ENCODE measurements around the gene POLA1.
"Not testable (repeated sequence)": the region's sequence is repeated elsewhere in the genome, so short reads cannot be mapped to it uniquely, and the experiment has no call there.

The POLA1 gene

DNA sequence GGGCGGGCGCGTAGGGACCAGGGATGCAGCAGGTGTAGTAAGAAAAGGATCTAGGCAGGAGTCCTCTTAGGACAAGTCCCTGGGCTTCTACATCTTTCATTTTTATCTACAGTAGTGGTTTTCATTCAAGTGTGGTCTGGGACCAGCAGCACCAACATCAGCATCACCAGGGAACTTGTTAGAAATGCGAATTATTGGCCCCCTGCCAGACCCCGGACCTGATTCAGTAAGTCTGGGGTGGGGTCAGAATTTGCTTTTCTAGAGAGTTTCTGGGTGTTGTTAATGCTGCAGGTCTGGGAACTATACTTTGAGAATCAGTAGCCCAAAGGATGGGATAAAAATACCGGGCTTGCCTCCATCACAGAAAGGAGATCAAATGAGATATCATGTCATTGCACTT lies 45.2 kb upstream of the POLA1 start:
- TF ChIP-seq ZNF221 (tag by site-specific recombination; IDR thresholded peaks at IDR 0.05; ENCODE audit: borderline replicate concordance) (no peak), ZNF664 (tag by site-specific recombination; IDR thresholded peaks at IDR 0.05) (no peak), ZNF544 (tag by site-specific recombination; IDR thresholded peaks at IDR 0.05) (no peak)
- TF ChIP-seq, protein P1, sequence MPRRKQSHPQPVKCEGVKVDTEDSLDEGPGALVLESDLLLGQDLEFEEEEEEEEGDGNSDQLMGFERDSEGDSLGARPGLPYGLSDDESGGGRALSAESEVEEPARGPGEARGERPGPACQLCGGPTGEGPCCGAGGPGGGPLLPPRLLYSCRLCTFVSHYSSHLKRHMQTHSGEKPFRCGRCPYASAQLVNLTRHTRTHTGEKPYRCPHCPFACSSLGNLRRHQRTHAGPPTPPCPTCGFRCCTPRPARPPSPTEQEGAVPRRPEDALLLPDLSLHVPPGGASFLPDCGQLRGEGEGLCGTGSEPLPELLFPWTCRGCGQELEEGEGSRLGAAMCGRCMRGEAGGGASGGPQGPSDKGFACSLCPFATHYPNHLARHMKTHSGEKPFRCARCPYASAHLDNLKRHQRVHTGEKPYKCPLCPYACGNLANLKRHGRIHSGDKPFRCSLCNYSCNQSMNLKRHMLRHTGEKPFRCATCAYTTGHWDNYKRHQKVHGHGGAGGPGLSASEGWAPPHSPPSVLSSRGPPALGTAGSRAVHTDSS (tag by site-specific recombination; IDR thresholded peaks at IDR 0.05): no peak
- ChIA-PET CTCF (interaction anchor here (0.8 kb wide), 1 partner anchor 826 kb away, joined by 3 read pairs; no protein-coding TSS in a partner anchor), POLR2A (no interaction called here)
- Histone ChIP-seq H3K4me3 (ENCODE audit: low read depth, low read length) (no peak overlapping the region), H3K4me1 (ENCODE audit: control insufficient read depth, insufficient read depth, low read length) (no peaks in the 10 kb centered on the region), H3K27ac (ENCODE audit: extremely low read depth, low read depth, low read length) (no peak overlapping the region), H3K9me3 (ENCODE audit: control insufficient read depth, insufficient read depth, low read depth, low read length) (no peaks in the 10 kb centered on the region), H3K36me3 (ENCODE audit: control insufficient read depth in 2 of 2, insufficient read depth in 1 of 2, low read length in 2 of 2) (no peaks in the 10 kb centered on the region)

DNA sequence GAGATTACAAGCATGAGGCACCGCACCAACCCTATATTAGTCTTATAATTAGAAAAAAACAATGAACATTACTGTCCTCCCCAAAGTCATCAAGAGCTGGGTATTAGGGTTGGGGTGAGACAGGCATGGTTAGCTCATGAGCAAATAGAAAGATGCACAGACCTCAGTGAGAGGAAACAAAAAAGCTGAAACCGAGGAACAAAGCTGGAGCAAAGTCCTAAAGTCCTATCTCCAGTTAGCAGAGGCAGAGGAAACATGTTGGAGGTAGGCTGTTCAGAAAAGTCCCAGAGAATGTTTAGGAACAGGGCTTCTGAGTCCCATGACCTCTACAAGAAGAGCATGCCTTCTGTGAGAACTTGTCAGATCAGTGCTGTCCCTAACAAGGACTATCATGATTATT lies 41.9 kb upstream of the POLA1 start:
- ChIA-PET POLR2A (no interaction called here), CTCF (interaction anchor here (0.7 kb wide), 1 partner anchor 281 kb away, joined by 3 read pairs; no protein-coding TSS in a partner anchor)
- no peaks in the 10 kb centered on the region for H3K4me1 ChIP-seq (ENCODE audit: control insufficient read depth, insufficient read depth, low read length)
- no peak overlapping the region for H3K27ac ChIP-seq (ENCODE audit: extremely low read depth, low read depth, low read length)
- no peak overlapping the region for H3K4me3 ChIP-seq (ENCODE audit: low read depth, low read length)
- H3K36me3 ChIP-seq (ENCODE audit: control insufficient read depth in 2 of 2, insufficient read depth in 1 of 2, low read length in 2 of 2): no peaks in the 10 kb centered on the region
- TF ChIP-seq, protein P2, sequence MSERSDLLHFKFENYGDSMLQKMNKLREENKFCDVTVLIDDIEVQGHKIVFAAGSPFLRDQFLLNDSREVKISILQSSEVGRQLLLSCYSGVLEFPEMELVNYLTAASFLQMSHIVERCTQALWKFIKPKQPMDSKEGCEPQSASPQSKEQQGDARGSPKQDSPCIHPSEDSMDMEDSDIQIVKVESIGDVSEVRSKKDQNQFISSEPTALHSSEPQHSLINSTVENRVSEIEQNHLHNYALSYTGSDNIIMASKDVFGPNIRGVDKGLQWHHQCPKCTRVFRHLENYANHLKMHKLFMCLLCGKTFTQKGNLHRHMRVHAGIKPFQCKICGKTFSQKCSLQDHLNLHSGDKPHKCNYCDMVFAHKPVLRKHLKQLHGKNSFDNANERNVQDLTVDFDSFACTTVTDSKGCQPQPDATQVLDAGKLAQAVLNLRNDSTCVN (tag by site-specific recombination; optimal IDR thresholded peaks at IDR 0.05): no peak
- no peak for TF ChIP-seq ZBTB17 (tag by site-specific recombination; IDR thresholded peaks at IDR 0.05)
- no peak for TF ChIP-seq YY2 (tag by site-specific recombination; IDR thresholded peaks at IDR 0.05)
- TF ChIP-seq ZNF169 (tag by site-specific recombination; IDR thresholded peaks at IDR 0.05): no peak
- no peak for TF ChIP-seq ZNF248 (tag by site-specific recombination; IDR thresholded peaks at IDR 0.05)
- TF ChIP-seq, protein P3, sequence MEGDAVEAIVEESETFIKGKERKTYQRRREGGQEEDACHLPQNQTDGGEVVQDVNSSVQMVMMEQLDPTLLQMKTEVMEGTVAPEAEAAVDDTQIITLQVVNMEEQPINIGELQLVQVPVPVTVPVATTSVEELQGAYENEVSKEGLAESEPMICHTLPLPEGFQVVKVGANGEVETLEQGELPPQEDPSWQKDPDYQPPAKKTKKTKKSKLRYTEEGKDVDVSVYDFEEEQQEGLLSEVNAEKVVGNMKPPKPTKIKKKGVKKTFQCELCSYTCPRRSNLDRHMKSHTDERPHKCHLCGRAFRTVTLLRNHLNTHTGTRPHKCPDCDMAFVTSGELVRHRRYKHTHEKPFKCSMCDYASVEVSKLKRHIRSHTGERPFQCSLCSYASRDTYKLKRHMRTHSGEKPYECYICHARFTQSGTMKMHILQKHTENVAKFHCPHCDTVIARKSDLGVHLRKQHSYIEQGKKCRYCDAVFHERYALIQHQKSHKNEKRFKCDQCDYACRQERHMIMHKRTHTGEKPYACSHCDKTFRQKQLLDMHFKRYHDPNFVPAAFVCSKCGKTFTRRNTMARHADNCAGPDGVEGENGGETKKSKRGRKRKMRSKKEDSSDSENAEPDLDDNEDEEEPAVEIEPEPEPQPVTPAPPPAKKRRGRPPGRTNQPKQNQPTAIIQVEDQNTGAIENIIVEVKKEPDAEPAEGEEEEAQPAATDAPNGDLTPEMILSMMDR (tag by site-specific recombination; IDR thresholded peaks at IDR 0.05): no peak
- TF ChIP-seq ZNF274 (IDR thresholded peaks at IDR 0.05; ENCODE audit: low read length): no peak
- TF ChIP-seq ZNF274 (tag by site-specific recombination; IDR thresholded peaks at IDR 0.05; ENCODE audit: borderline replicate concordance): no peak
- TF ChIP-seq SP3 (tag by site-specific recombination; IDR thresholded peaks at IDR 0.05): no peak
- TF ChIP-seq SCRT2 (tag by site-specific recombination; IDR thresholded peaks at IDR 0.05): no peak
- TF ChIP-seq ZNF654 (tag by site-specific recombination; IDR thresholded peaks at IDR 0.05; ENCODE audit: low read depth): no peak
- no peak for TF ChIP-seq ZFHX2 (tag by site-specific recombination; conservative IDR thresholded peaks at IDR 0.05)
- TF ChIP-seq ZNF571 (tag by site-specific recombination; IDR thresholded peaks at IDR 0.05): no peak
- no peak for TF ChIP-seq ZEB2 (tag by site-specific recombination; IDR thresholded peaks at IDR 0.05)
- no peak for TF ChIP-seq ZBTB8A (tag by site-specific recombination; IDR thresholded peaks at IDR 0.05)
- TF ChIP-seq ZNF302 (tag by site-specific recombination; IDR thresholded peaks at IDR 0.05; ENCODE audit: low read depth): no peak
- TF ChIP-seq ZNF600 (tag by site-specific recombination; IDR thresholded peaks at IDR 0.05): no peak
- no peak for TF ChIP-seq ZNF121 (tag by site-specific recombination; IDR thresholded peaks at IDR 0.05)
- H3K9me3 ChIP-seq (ENCODE audit: control insufficient read depth, insufficient read depth, low read depth, low read length): no peaks in the 10 kb centered on the region

DNA sequence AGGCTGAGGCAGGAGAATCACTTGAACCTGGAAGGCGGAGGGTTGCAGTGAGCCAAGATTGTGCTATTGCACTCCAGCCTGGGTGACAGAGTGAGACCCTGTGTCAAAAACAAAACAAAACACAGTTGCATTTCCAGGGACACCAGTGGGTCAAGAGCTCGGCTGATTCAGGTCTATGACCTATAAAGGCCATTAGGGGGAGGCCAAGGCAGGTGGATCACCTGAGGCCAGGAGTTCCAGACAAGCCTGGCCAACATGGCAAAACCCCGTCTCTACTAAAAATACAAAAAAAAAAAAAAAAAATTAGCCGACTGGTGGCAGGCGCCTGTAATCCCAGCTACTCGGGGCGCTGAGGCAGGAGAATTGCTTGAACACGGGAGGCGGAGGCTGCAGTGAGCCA lies 38.0 kb upstream of the POLA1 start:
- H3K36me3 ChIP-seq (ENCODE audit: control insufficient read depth in 2 of 2, insufficient read depth in 1 of 2, low read length in 2 of 2); H3K27ac ChIP-seq (ENCODE audit: extremely low read depth, low read depth, low read length); H3K9me3 ChIP-seq (ENCODE audit: control insufficient read depth, insufficient read depth, low read depth, low read length); H3K4me3 ChIP-seq (ENCODE audit: low read depth, low read length); H3K4me1 ChIP-seq (ENCODE audit: control insufficient read depth, insufficient read depth, low read length); CTCF ChIA-PET: not testable (repeated sequence)
- POLR2A ChIA-PET: interaction anchor here (0.7 kb wide), 1 partner anchor 390 kb away, joined by 3 read pairs; no protein-coding TSS in a partner anchor
